Activated T-cell treated with anti-CD3 and anti-CD28 coated beads for 4 hours (primary cell): ENCODE results near the gene EFHD1.

ENCODE experiments used
- DNase-seq: peaks from one replicate; pipeline ENCODE4 v3.0.0-alpha.2; 2020

Gene EFHD1

GRCh38 chr2:232633413-232634205 is at the start of gene EFHD1:
Gene EFHD1, plus strand, starts transcription at chr2:232633604. Its CDS starts 101 bp downstream, at chr2:232633705.
- peak; percentile 25 for DNase-seq

GRCh38 chr2:232584238-232584637 is 49.2 kb upstream of the EFHD1 start:
- DNase-seq = no peak

- no peak for DNase-seq
Observed at GRCh38 chr2:232586943-232587505, 46.4 kb upstream of the EFHD1 start.

GRCh38 chr2:232587512-232587911 is 45.9 kb upstream of the EFHD1 start:
- no peak for DNase-seq

- no peak for DNase-seq
Observed at GRCh38 chr2:232588031-232588430, 45.4 kb upstream of the EFHD1 start.

- no peak for DNase-seq
Observed at GRCh38 chr2:232588680-232589585, 44.5 kb upstream of the EFHD1 start.

- no peak for DNase-seq
Observed at GRCh38 chr2:232592772-232593395, 40.5 kb upstream of the EFHD1 start.

- DNase-seq = no peak
Observed at GRCh38 chr2:232593982-232594381, 39.4 kb upstream of the EFHD1 start.

- DNase-seq = no peak
Observed at GRCh38 chr2:232597362-232598079, 35.9 kb upstream of the EFHD1 start.

- DNase-seq = no peak
Observed at GRCh38 chr2:232598293-232598692, 35.1 kb upstream of the EFHD1 start.

GRCh38 chr2:232600053-232600773 is 33.2 kb upstream of the EFHD1 start:
- DNase-seq = no peak

- no peak for DNase-seq
Observed at GRCh38 chr2:232603283-232603682, 30.1 kb upstream of the EFHD1 start.

- no peak for DNase-seq
Observed at GRCh38 chr2:232604535-232604934, 28.9 kb upstream of the EFHD1 start.

- no peak for DNase-seq
Observed at GRCh38 chr2:232607011-232607410, 26.4 kb upstream of the EFHD1 start.

- no peak for DNase-seq
Observed at GRCh38 chr2:232609607-232610006, 23.8 kb upstream of the EFHD1 start.

GRCh38 chr2:232610081-232610480 is 23.3 kb upstream of the EFHD1 start:
- DNase-seq = no peak

- no peak for DNase-seq
Observed at GRCh38 chr2:232611061-232611460, 22.3 kb upstream of the EFHD1 start.

- DNase-seq = peak; percentile 51
Observed at GRCh38 chr2:232611559-232612218, 21.7 kb upstream of the EFHD1 start.

GRCh38 chr2:232613538-232614134 is 19.8 kb upstream of the EFHD1 start:
- no peak for DNase-seq

GRCh38 chr2:232615339-232615738 is 18.1 kb upstream of the EFHD1 start:
- no peak for DNase-seq

GRCh38 chr2:232621186-232621585 is 12.2 kb upstream of the EFHD1 start:
- DNase-seq = no peak
